ENCODE results near the gene EGLN1. TPM values are rescaled to one million over a fixed set of nuclear protein-coding genes. Genes with fewer than 3 reads are reported as not detected.

The EGLN1 gene
- total and polyA plus RNA-seq, 2 of the 8 experiments (the other 6 are each of a cell fraction or from before 2014, with no cell fraction given) = 4.0 to 6.4 TPM

- TF ChIP-seq TBP (IDR thresholded peaks at IDR 0.05; ENCODE audit: low read depth, low read length) (no peak), GTF2F1 (IDR thresholded peaks at IDR 0.05; ENCODE audit: borderline replicate concordance, low read depth, low read length) (no peak), RAD21 (IDR thresholded peaks at IDR 0.05 in 1 of 2, conservative IDR thresholded peaks at IDR 0.05 in 1 of 2; ENCODE audit: low read depth in 2 of 2, low read length in 2 of 2) (peak; percentile 92 to 95)
- TF ChIP-seq, protein P1, sequence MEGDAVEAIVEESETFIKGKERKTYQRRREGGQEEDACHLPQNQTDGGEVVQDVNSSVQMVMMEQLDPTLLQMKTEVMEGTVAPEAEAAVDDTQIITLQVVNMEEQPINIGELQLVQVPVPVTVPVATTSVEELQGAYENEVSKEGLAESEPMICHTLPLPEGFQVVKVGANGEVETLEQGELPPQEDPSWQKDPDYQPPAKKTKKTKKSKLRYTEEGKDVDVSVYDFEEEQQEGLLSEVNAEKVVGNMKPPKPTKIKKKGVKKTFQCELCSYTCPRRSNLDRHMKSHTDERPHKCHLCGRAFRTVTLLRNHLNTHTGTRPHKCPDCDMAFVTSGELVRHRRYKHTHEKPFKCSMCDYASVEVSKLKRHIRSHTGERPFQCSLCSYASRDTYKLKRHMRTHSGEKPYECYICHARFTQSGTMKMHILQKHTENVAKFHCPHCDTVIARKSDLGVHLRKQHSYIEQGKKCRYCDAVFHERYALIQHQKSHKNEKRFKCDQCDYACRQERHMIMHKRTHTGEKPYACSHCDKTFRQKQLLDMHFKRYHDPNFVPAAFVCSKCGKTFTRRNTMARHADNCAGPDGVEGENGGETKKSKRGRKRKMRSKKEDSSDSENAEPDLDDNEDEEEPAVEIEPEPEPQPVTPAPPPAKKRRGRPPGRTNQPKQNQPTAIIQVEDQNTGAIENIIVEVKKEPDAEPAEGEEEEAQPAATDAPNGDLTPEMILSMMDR (IDR thresholded peaks at IDR 0.05; ENCODE audit: control extremely low read depth in 1 of 3, insufficient read depth in 1 of 3, low read depth in 1 of 3, low read length in 3 of 3) = peak in 2 of 3 experiments; percentile 72 to 86; a peak in 3 of 4 replicates
- Histone ChIP-seq H3K4me3 (ENCODE audit: extremely low read depth in 1 of 4, insufficient read depth in 2 of 4, low read depth in 3 of 4, low read length in 4 of 4) (no peak overlapping the region), H4K8ac (ENCODE audit: extremely low read depth, insufficient read depth, low read length) (no peak overlapping the region), H4K91ac (replicated peaks; ENCODE audit: insufficient read length, low read length) (no peak overlapping the region), H3K36me3 (ENCODE audit: control insufficient read depth in 2 of 4, insufficient read depth in 4 of 4, low read length in 3 of 4) (peaks cover 0 to 3% (median under 1%) of the 10 kb centered on the region in 4 experiments; a peak in 3 of 8 replicates), H3K27me3 (replicated peaks in 1 of 4; ENCODE audit: control insufficient read depth in 3 of 4, extremely low read depth in 1 of 4, insufficient read depth in 3 of 4, low read length in 3 of 4) (no peaks in the 10 kb centered on the region), H2BK15ac (ENCODE audit: low read length) (no peak overlapping the region), H3K23me2 (ENCODE audit: low read depth, low read length) (no peaks in the 10 kb centered on the region), H2BK120ac (replicated peaks; ENCODE audit: low read depth, low read length) (no peak overlapping the region), H2BK5ac (ENCODE audit: low read depth, low read length) (no peak overlapping the region), H3K18ac (ENCODE audit: extremely low read depth, low read length) (no peak overlapping the region), H3K9me3 (ENCODE audit: insufficient read depth in 2 of 2, low read depth in 1 of 2, low read length in 1 of 2) (no peaks in the 10 kb centered on the region), H2AFZ (ENCODE audit: low read length) (no peak overlapping the region), H2BK20ac (ENCODE audit: low read length) (no peak overlapping the region), H4K20me1 (replicated peaks in 1 of 2; ENCODE audit: control insufficient read depth in 1 of 2, insufficient read depth in 2 of 2, low read length in 2 of 2) (no peaks in the 10 kb centered on the region), H3K56ac (replicated peaks; ENCODE audit: insufficient read length, low read depth, low read length) (no peak overlapping the region), H2BK12ac (ENCODE audit: low read depth, low read length) (no peak overlapping the region), H4K5ac (ENCODE audit: insufficient read length, low read depth, low read length) (no peak overlapping the region), H2AK5ac (ENCODE audit: low read depth, low read length) (no peak overlapping the region), H3K4me2 (ENCODE audit: insufficient read depth in 1 of 2, low read depth in 2 of 2, low read length in 2 of 2) (no peak overlapping the region), H3K4ac (replicated peaks; ENCODE audit: insufficient read length, low read depth, low read length) (no peak overlapping the region), H3K23ac (ENCODE audit: insufficient read length) (no peak overlapping the region), H3K9ac (replicated peaks in 1 of 4; ENCODE audit: extremely low read depth in 1 of 4, low read depth in 3 of 4, low read length in 3 of 4) (no peak overlapping the region), H3K27ac (ENCODE audit: low read depth, low read length) (no peak overlapping the region), H3K79me2 (ENCODE audit: control insufficient read depth in 1 of 2, insufficient read depth in 2 of 2, low read length in 2 of 2) (no peaks in the 10 kb centered on the region), H3K79me1 (ENCODE audit: low read depth, low read length) (no peaks in the 10 kb centered on the region), H3K4me1 (replicated peaks in 1 of 4; ENCODE audit: control insufficient read depth in 3 of 4, insufficient read depth in 4 of 4, low read length in 3 of 4) (no peaks in the 10 kb centered on the region), H3K14ac (ENCODE audit: insufficient read length) (no peak overlapping the region)
- ChIA-PET CTCF (ENCODE audit: partially characterized antibody) (interaction anchor here (0.7 to 2.5 kb wide), 23 partner anchors 9 to 802 kb away, joined by 3 to 12 read pairs (median 4); no protein-coding TSS in a partner anchor), POLR2A (ENCODE audit: partially characterized antibody) (no interaction called here)
- FAIRE-seq (peak; percentile 94), DNase-seq (ENCODE audit: low read depth in 1 of 2, low spot score in 2 of 2) (no peak)
- 51% methylated on average over 4 of the region's 4 CpGs; no CpG with 5 or more reads in 1 of the 2 experiments for WGBS, 2 experiments (ENCODE audit: extremely low coverage in 1 of 2, insufficient coverage in 1 of 2, insufficient read length in 1 of 2, insufficient replicate concordance in 2 of 2, low coverage in 1 of 2, low lambda C conversion rate in 2 of 2, missing lambda C conversion rate in 1 of 2)
Observed at GRCh38 chr1:231357831-231358354, 64.2 kb downstream of the EGLN1 start.

Data from H1 (cell line).